Measurements from ENCODE around the gene OR4D1.
"Not testable (repeated sequence)": the region's sequence is repeated elsewhere in the genome, so short reads cannot be mapped to it uniquely, and the experiment has no call there.

The OR4D1 gene

DNA sequence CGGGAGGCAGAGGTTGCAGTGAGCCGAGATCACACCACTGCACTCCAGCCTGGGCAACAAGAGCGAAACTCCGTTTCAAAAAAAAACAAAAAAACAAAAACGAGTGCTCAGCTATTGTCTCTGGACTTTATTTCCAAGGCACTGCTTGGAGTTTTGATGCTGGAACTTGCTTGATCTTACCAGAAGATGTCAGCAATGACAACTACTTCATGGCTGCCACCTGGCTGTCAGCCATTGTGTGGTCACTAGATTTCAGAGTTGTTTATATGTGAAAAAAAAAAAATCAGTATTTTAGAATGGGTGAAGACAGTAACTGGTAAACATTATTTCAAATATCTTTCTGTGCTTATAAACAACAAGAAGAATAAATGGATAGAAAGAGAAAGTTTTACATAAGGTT lies 26.3 kb upstream of the OR4D1 start:
- Histone ChIP-seq H3K36me3 (replicated peaks; ENCODE audit: low read depth, low read length) (no peaks in the 10 kb centered on the region), H3K9ac (ENCODE audit: low read length) (no peak overlapping the region), H4K20me1 (ENCODE audit: insufficient read depth, low read length) (no peaks in the 10 kb centered on the region), H3K9me3 (ENCODE audit: insufficient read depth, low read length) (no peaks in the 10 kb centered on the region), H3K4me1 (ENCODE audit: low read length) (no peaks in the 10 kb centered on the region), H3K4me3 (ENCODE audit: low read length) (no peak overlapping the region), H2AFZ (ENCODE audit: low read depth, low read length) (no peak overlapping the region), H3K4me2 (ENCODE audit: low read length) (no peak overlapping the region), H3K27ac (ENCODE audit: low read length) (no peak overlapping the region), H3K79me2 (ENCODE audit: low read length) (no peaks in the 10 kb centered on the region), H3K27me3 (ENCODE audit: low read depth, low read length) (peaks cover 11% of the 10 kb centered on the region; the same call in 1 of the 2 replicates)
- TF ChIP-seq EZH2phosphoT487 (IDR thresholded peaks at IDR 0.05; ENCODE audit: low read depth): no peak
- TF ChIP-seq, protein P1, sequence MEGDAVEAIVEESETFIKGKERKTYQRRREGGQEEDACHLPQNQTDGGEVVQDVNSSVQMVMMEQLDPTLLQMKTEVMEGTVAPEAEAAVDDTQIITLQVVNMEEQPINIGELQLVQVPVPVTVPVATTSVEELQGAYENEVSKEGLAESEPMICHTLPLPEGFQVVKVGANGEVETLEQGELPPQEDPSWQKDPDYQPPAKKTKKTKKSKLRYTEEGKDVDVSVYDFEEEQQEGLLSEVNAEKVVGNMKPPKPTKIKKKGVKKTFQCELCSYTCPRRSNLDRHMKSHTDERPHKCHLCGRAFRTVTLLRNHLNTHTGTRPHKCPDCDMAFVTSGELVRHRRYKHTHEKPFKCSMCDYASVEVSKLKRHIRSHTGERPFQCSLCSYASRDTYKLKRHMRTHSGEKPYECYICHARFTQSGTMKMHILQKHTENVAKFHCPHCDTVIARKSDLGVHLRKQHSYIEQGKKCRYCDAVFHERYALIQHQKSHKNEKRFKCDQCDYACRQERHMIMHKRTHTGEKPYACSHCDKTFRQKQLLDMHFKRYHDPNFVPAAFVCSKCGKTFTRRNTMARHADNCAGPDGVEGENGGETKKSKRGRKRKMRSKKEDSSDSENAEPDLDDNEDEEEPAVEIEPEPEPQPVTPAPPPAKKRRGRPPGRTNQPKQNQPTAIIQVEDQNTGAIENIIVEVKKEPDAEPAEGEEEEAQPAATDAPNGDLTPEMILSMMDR (IDR thresholded peaks at IDR 0.05; ENCODE audit: low read depth, low read length): peak; percentile 48

DNA sequence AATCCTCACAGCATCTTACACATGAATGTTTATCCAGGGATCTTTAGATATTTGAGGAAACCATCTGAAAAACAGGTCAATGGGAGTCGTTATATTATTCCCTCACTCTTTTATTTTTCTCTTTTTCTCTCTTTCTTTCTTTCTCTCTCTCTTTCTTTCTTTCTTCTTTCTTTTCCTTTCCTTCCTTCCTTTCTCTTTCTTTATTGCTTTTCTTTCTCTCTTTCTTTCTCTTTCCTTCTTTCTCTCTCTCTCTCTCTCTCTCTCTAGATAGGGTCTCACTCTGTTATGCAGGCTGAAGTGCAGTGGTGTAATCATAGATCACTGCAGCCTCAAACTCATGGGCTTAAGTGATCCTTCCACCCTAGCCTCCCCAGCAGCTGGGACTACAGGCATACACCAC lies 20.3 kb upstream of the OR4D1 start:
- H3K4me2 ChIP-seq (ENCODE audit: low read length): no peak overlapping the region
- H3K36me3 ChIP-seq (replicated peaks; ENCODE audit: low read depth, low read length): no peaks in the 10 kb centered on the region
- no peak overlapping the region for H3K9ac ChIP-seq (ENCODE audit: low read length)
- H3K4me3 ChIP-seq (ENCODE audit: low read length): no peak overlapping the region
- no peak overlapping the region for H2AFZ ChIP-seq (ENCODE audit: low read depth, low read length)
- H3K9me3 ChIP-seq (ENCODE audit: insufficient read depth, low read length): no peaks in the 10 kb centered on the region
- H3K27ac ChIP-seq (ENCODE audit: low read length): no peak overlapping the region
- H4K20me1 ChIP-seq (ENCODE audit: insufficient read depth, low read length): no peaks in the 10 kb centered on the region
- TF ChIP-seq, protein P1 (IDR thresholded peaks at IDR 0.05; ENCODE audit: low read depth, low read length): no peak
- TF ChIP-seq EZH2phosphoT487 (IDR thresholded peaks at IDR 0.05; ENCODE audit: low read depth): no peak
- H3K4me1 ChIP-seq (ENCODE audit: low read length): no peaks in the 10 kb centered on the region
- peaks cover 26% of the 10 kb centered on the region for H3K27me3 ChIP-seq (ENCODE audit: low read depth, low read length)
- H3K79me2 ChIP-seq (ENCODE audit: low read length): no peaks in the 10 kb centered on the region

DNA sequence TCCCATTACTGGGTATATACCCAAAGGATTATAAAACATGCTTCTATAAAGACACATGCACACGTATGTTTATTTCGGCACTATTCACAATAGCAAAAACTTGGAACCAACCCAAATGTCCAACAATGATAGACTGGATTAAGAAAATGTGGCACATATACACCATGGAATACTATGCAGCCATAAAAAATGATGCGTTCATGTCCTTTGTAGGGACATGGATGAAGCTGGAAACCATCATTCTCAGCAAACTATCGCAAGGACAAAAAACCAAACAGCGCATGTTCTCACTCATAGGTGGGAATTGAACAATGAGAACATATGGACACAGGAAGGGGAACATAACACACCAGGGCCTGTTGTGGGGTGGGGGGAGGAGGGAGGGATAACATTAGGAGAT lies 15.5 kb upstream of the OR4D1 start:
- H3K4me2 ChIP-seq (ENCODE audit: low read length); H3K27ac ChIP-seq (ENCODE audit: low read length); H3K9ac ChIP-seq (ENCODE audit: low read length); H3K9me3 ChIP-seq (ENCODE audit: insufficient read depth, low read length); H3K4me3 ChIP-seq (ENCODE audit: low read length); H3K79me2 ChIP-seq (ENCODE audit: low read length); H2AFZ ChIP-seq (ENCODE audit: low read depth, low read length); H3K4me1 ChIP-seq (ENCODE audit: low read length); H3K36me3 ChIP-seq (replicated peaks; ENCODE audit: low read depth, low read length); H4K20me1 ChIP-seq (ENCODE audit: insufficient read depth, low read length): not testable (repeated sequence)
- H3K27me3 ChIP-seq (ENCODE audit: low read depth, low read length): peaks cover 33% of the 10 kb centered on the region

DNA sequence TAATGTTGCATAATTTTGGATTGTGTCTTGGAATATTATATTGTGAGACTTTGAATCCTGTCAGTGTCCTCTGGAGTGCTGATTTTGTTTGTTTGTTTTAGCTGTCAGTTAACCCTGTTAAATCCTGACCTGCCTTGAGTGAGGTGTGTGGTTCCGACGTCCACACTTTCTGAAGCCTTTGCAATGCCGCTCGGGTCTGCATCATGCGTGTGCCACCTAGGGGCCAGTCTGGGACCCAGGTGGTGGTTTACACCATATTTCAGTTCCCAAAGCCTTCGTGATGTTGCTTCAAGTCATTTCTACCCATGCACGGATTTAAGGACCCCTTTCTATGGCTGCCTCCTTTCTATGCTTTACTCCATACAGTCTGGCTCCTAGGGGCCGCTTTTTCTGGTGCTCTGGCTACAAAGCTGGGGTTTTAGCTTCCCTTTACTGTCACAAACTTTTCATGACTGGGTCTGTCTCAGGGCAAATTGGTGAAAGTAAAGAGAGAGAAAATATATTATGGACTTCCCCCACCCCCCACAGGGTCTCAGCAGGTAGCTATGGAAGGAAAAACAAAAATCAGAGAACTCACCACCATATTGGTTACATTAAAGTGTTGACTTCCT lies 11.4 kb upstream of the OR4D1 start:
- peaks cover 22% of the 10 kb centered on the region for H3K27me3 ChIP-seq (ENCODE audit: low read depth, low read length)
- H3K9ac ChIP-seq (ENCODE audit: low read length): no peak overlapping the region
- no peaks in the 10 kb centered on the region for H3K4me1 ChIP-seq (ENCODE audit: low read length)
- H3K4me2 ChIP-seq (ENCODE audit: low read length): no peak overlapping the region
- TF ChIP-seq, protein P1 (IDR thresholded peaks at IDR 0.05; ENCODE audit: low read depth, low read length): peak; percentile 63
- TF ChIP-seq EZH2phosphoT487 (IDR thresholded peaks at IDR 0.05; ENCODE audit: low read depth): no peak
- H4K20me1 ChIP-seq (ENCODE audit: insufficient read depth, low read length): no peaks in the 10 kb centered on the region
- H3K36me3 ChIP-seq (replicated peaks; ENCODE audit: low read depth, low read length): no peaks in the 10 kb centered on the region
- no peak overlapping the region for H3K27ac ChIP-seq (ENCODE audit: low read length)
- no peaks in the 10 kb centered on the region for H3K9me3 ChIP-seq (ENCODE audit: insufficient read depth, low read length)
- H3K79me2 ChIP-seq (ENCODE audit: low read length): no peaks in the 10 kb centered on the region
- H3K4me3 ChIP-seq (ENCODE audit: low read length): no peak overlapping the region
- H2AFZ ChIP-seq (ENCODE audit: low read depth, low read length): no peak overlapping the region

All from OCI-LY3 (cell line).